Endothelial cell of umbilical vein (primary cell): ENCODE results near the gene PTP4A1. TPM values are rescaled to one million over a fixed set of nuclear protein-coding genes. Genes with fewer than 3 reads are reported as not detected.

Experiments
- BruUV-seq: library from RNA; stranded (reverse); fragments of 400-500 nt; replicated peaks from 2 replicates; lab custom pipeline; 2021; lab: Mats Ljungman, UMichigan
- CTCF ChIA-PET: fragments of 300-600, 350-600 bp; sonication (Branson Sonifier 250); formaldehyde crosslinking; loops from one replicate; lab custom pipeline; 2021; ENCODE audit warnings: antibody characterized with exemption, inconsistent platforms; lab: Charles Lee
- POLR2A ChIA-PET: fragments of 300-600, 350-600 bp; sonication (Branson Sonifier 250); formaldehyde crosslinking; loops from one replicate; lab custom pipeline; 2021; ENCODE audit warnings: antibody characterized with exemption, inconsistent platforms; lab: Charles Lee
- DNase-seq: peaks from one replicate; pipeline ENCODE4 v3.0.0-alpha.2; 2011; ENCODE audit warnings: low read depth, low spot score
- FAIRE-seq: peaks from 2 replicates; lab custom pipeline; 2011; peaks lifted over from hg19 to GRCh38; lab: Jason Lieb, UNC
- H2AFZ ChIP-seq: 2 replicates; pipeline ENCODE4 v1.6.0; 2012; ENCODE audit warnings: low read depth, low read length, control low read depth, inconsistent platforms
- H3K27ac ChIP-seq: 2 replicates; pipeline ENCODE4 v1.5.1; 2011; ENCODE audit warnings: low read depth, mild to moderate bottlenecking, control low read depth, low read length, moderate library complexity; ENCODE audit not compliant: insufficient read depth
- H3K27me3 ChIP-seq, 2 experiments: 2 replicates each; pipeline versions ENCODE4 v1.6.0 to v1.6.1; 2011; ENCODE audit warnings: low read length in 2 of 2, mixed read lengths in 1 of 2; ENCODE audit not compliant: control insufficient read depth in 2 of 2, insufficient read depth in 2 of 2
- H3K36me3 ChIP-seq, 2 experiments: 2 replicates in 1 of 2; 3 replicates in 1 of 2; pipeline ENCODE4 v1.5.1; 2011; ENCODE audit warnings: low read length in 2 of 2, mild to moderate bottlenecking in 1 of 2, moderate library complexity in 1 of 2; ENCODE audit not compliant: control insufficient read depth in 2 of 2, insufficient read depth in 2 of 2; ENCODE audit errors: extremely low read depth in 1 of 2
- H3K4me1 ChIP-seq: 3 replicates; pipeline ENCODE4 v1.5.1; 2011; ENCODE audit warnings: mild to moderate bottlenecking, low read length; ENCODE audit not compliant: control insufficient read depth, insufficient read depth; ENCODE audit errors: extremely low read depth
- H3K4me2 ChIP-seq: 2 replicates; pipeline ENCODE4 v1.6.1; 2011; ENCODE audit warnings: low read length, control low read depth, mixed read lengths; ENCODE audit not compliant: insufficient read depth
- H3K4me3 ChIP-seq, 3 experiments: fragments of 200-600 bp in 1 of 3; sonication (generic), shearing (Covaris generic) in 1 of 3; replicated peaks in 1 of 3; 2 replicates each; pipeline ENCODE4 v1.5.1; 2011 to 2016; ENCODE audit warnings: control low read depth in 3 of 3, low read length in 3 of 3, mild to moderate bottlenecking in 2 of 3, inconsistent platforms in 1 of 3, low read depth in 1 of 3, moderate library complexity in 1 of 3; ENCODE audit not compliant: insufficient read depth in 1 of 3
- H3K79me2 ChIP-seq: 2 replicates; pipeline ENCODE4 v1.6.0; 2012; ENCODE audit warnings: low read length, inconsistent platforms; ENCODE audit not compliant: control insufficient read depth, insufficient read depth
- H3K9ac ChIP-seq: replicated peaks from 2 replicates; pipeline ENCODE3; 2011; ENCODE audit warnings: low read length, control low read depth; ENCODE audit not compliant: insufficient read depth; ENCODE audit errors: extremely low read depth
- H3K9me1 ChIP-seq: replicated peaks from 3 replicates; pipeline ENCODE4 v1.6.0; 2011; ENCODE audit warnings: mild to moderate bottlenecking, low read length; ENCODE audit not compliant: control insufficient read depth, insufficient read depth; ENCODE audit errors: extremely low read depth
- H3K9me3 ChIP-seq: replicated peaks from 2 replicates; pipeline ENCODE4 v1.5.1; 2012; ENCODE audit warnings: low read length, inconsistent platforms; ENCODE audit not compliant: control insufficient read depth, insufficient read depth
- H4K20me1 ChIP-seq: replicated peaks from 2 replicates; pipeline ENCODE3; 2011; ENCODE audit warnings: mild to moderate bottlenecking, low read length; ENCODE audit not compliant: control insufficient read depth, insufficient read depth; ENCODE audit errors: extremely low read depth
- CTCF ChIP-seq, 2 donors: IDR thresholded peaks; 1 replicate in 1 of 2; 2 replicates in 1 of 2; pipeline ENCODE4 v1.5.1; 2011; ENCODE audit warnings: low read length in 2 of 2, mild to moderate bottlenecking in 2 of 2, moderate library complexity in 2 of 2, control low read depth in 1 of 2, inconsistent platforms in 1 of 2, low read depth in 1 of 2; ENCODE audit not compliant: insufficient read depth in 1 of 2; ENCODE audit errors: extremely low read depth in 1 of 2
- FOS ChIP-seq: IDR thresholded peaks from 2 replicates; pipeline ENCODE4 v1.6.1; 2011; ENCODE audit warnings: mild to moderate bottlenecking, low read length, moderate library complexity, borderline replicate concordance; ENCODE audit not compliant: insufficient read depth
- JUN ChIP-seq: IDR thresholded peaks from 2 replicates; pipeline ENCODE4 v1.6.1; 2011; ENCODE audit warnings: borderline replicate concordance, low read depth; ENCODE audit not compliant: insufficient read length, insufficient read depth
- POLR2A ChIP-seq: IDR thresholded peaks from 2 replicates; pipeline ENCODE4 v1.6.1; 2012; ENCODE audit warnings: low read depth, mild to moderate bottlenecking, control low read depth, low read length
- POLR2AphosphoS5 ChIP-seq: IDR thresholded peaks from 2 replicates; pipeline ENCODE4 v1.6.1; 2012; ENCODE audit warnings: low read depth, mild to moderate bottlenecking, control low read depth, low read length, moderate library complexity; ENCODE audit not compliant: insufficient read depth
- dilution Hi-C: fragments of 300-500 bp; cut with MboI; formaldehyde crosslinking; loops from one replicate; pipeline ENCODE4 v1.15.0; 2019; ENCODE audit warnings: low sequenced_read_pairs; ENCODE audit not compliant: extremely low pct_ligation_motif_present
- intact Hi-C: fragments of 100-400 bp; cut with micrococcal nuclease; formaldehyde crosslinking; loops from one replicate; pipeline ENCODE4 v1.10.0; 2022
- polyA plus RNA-seq, 4 experiments: library from polyadenylated mRNA; depleted of rRNA in 3 of 4; stranded (reverse) in 3 of 4; unstranded in 1 of 4; fragments of >200 nt; gene quantifications; 2 replicates each; pipeline versions ENCODE4 v1.2.1 to v1.2.3, GENCODE V29; 2011 to 2012; ENCODE audit warnings: missing spikeins in 1 of 4
- total RNA-seq: library from RNA; stranded (reverse); gene quantifications from 2 replicates; pipeline ENCODE4 v1.2.3, GENCODE V29; 2021

The PTP4A1 gene
- total and polyA plus RNA-seq, 2 donors (not counting 3 experiments of a cell fraction or from before 2014, with no cell fraction given) = 10.8 to 58.4 TPM

DNA sequence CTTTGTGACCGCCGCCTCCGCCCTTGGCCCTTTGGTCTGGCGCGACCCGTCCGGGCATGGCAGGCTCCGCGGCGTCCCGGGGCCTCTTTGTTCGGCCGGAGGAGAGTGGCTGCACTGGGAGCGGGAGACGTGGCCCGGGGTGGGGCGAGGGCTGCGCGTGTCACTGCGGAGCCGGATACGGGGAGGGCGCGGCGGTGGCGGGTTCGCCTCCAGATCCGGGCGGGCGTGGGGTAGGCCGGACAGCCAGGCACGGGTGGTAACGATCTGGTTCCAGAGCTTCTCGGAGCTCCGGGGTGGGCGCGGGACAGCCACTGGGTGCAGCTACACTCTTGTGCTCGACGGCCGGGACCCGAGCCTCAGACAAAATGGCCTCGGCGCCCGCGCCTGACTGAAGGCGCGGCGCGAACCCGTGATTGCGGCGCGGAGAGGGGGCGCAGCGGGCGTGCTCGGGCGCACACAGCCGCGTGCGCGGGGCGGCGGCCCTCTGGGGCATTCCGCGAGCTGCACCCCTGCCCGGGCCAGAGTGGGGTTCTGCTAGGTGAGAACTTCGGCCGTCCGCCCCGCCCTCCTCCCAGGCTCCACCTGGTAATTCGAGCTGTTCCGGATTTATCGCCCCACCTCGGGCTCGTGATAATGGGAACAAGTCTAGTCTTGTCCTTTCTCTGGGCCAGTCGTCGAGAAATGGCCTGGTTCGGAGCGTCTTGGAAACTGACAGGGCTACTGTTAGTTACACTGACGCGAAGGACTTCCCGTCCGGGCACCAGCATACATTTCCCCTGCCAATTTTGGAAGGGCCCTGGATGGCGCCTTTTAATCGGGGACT, 1.0 kb downstream of the PTP4A1 start:
- peak overlapping the region; percentile 13 to 96 (median 88) for H3K4me3 ChIP-seq
- peaks cover 54% of the 10 kb centered on the region for H3K79me2 ChIP-seq
- FAIRE-seq = peak; percentile 60
- no peak for TF ChIP-seq JUN
- TF ChIP-seq POLR2AphosphoS5 = peak; percentile 51
- TF ChIP-seq POLR2A = peak; percentile 62
- peak; percentile 75 for DNase-seq
- intact Hi-C loops = loop anchor here (1.0 to 5.0 kb wide), 2 partner anchors 221 to 266 kb away; no protein-coding TSS in a partner anchor
- H3K27me3 ChIP-seq = peaks cover 8 to 10% of the 10 kb centered on the region in 2 experiments
- ChIA-PET POLR2A (interaction anchor here (1.0 to 1.1 kb wide), 2 partner anchors 11 to 62 kb away, joined by 3 to 6 read pairs; partner anchors contain the start of gene PHF3), CTCF (interaction anchor here (1.2 to 2.2 kb wide), 6 partner anchors 11 to 221 kb away, joined by 3 to 12 read pairs (median 6); no protein-coding TSS in a partner anchor)
- peaks cover 0 to 11% of the 10 kb centered on the region in 2 experiments for H3K36me3 ChIP-seq
- dilution Hi-C loops = no loop called here
- H3K9me1 ChIP-seq = no peaks in the 10 kb centered on the region
- H3K9me3 ChIP-seq = no peaks in the 10 kb centered on the region
- H3K27ac ChIP-seq = peak overlapping the region; percentile 47
- peak overlapping the region; percentile 89 for H3K4me2 ChIP-seq
- no TSS peak for BruUV-seq
- peak overlapping the region; percentile 31 for H2AFZ ChIP-seq
- peak overlapping the region; percentile 94 for H3K9ac ChIP-seq
- peaks cover 8% of the 10 kb centered on the region for H4K20me1 ChIP-seq
- peaks cover 18% of the 10 kb centered on the region for H3K4me1 ChIP-seq

- no peaks in the 10 kb centered on the region for H3K9me3 ChIP-seq
- peaks cover 18% of the 10 kb centered on the region for H3K4me1 ChIP-seq
- ChIA-PET POLR2A (interaction anchor here (1.0 to 1.1 kb wide), 2 partner anchors 10 to 62 kb away, joined by 3 to 6 read pairs; partner anchors contain the start of gene PHF3), CTCF (interaction anchor here (1.0 to 2.2 kb wide), 8 partner anchors 10 to 228 kb away, joined by 3 to 12 read pairs (median 5); no protein-coding TSS in a partner anchor)
- peak; percentile 77 for DNase-seq
- peak overlapping the region; percentile 47 for H3K27ac ChIP-seq
- H3K36me3 ChIP-seq = peaks cover 0 to 18% of the 10 kb centered on the region in 2 experiments
- TSS peak; percentile 35 for BruUV-seq
- dilution Hi-C loops = no loop called here
- intact Hi-C loops = loop anchor here (1.0 to 5.0 kb wide), 2 partner anchors 222 to 267 kb away; no protein-coding TSS in a partner anchor
- H3K27me3 ChIP-seq = peaks cover 8 to 10% of the 10 kb centered on the region in 2 experiments
- H4K20me1 ChIP-seq = peaks cover 8% of the 10 kb centered on the region
- H3K79me2 ChIP-seq = peaks cover 54% of the 10 kb centered on the region
- peak; percentile 59 for FAIRE-seq
- H3K4me3 ChIP-seq = peak overlapping the region; percentile 13 to 96 (median 88)
- TF ChIP-seq FOS (no peak), CTCF (IDR thresholded peaks at IDR 0.05; ENCODE audit: extremely low read depth in 1 of 2, insufficient read depth in 1 of 2, low read depth in 1 of 2, low read length in 2 of 2) (peak; percentile 34 to 54)
- peak overlapping the region; percentile 89 for H3K4me2 ChIP-seq
- no peak overlapping the region for H2AFZ ChIP-seq
- no peaks in the 10 kb centered on the region for H3K9me1 ChIP-seq
- peak overlapping the region; percentile 94 for H3K9ac ChIP-seq
These were observed 1.7 kb downstream of the PTP4A1 start for GRCh38 chr6:63573899-63574553.
